HepG2 (cell line): Measurements from ENCODE around the gene EXOC3L2. TPM values are rescaled to one million over a fixed set of nuclear protein-coding genes. Genes with fewer than 3 reads are reported as not detected.

Experiments used
- AKNA ChIP-seq: sonication (generic); formaldehyde crosslinking; IDR thresholded peaks from 2 replicates; pipeline ENCODE4 v1.4.0; 2020; ENCODE audit warnings: missing genetic modification reagents, borderline replicate concordance
- FOXK2 ChIP-seq: fragments of 450-650 bp; IDR thresholded peaks from 2 replicates; pipeline ENCODE4 v1.6.1; 2016
- HDAC1 ChIP-seq: sonication (generic); formaldehyde crosslinking; IDR thresholded peaks from 2 replicates; pipeline ENCODE4 v1.5.1; 2020; ENCODE audit warnings: mild to moderate bottlenecking, missing genetic modification reagents
- HOXD1 ChIP-seq: sonication (generic); formaldehyde crosslinking; IDR thresholded peaks from 2 replicates; pipeline ENCODE4 v1.5.0; 2020; ENCODE audit warnings: missing genetic modification reagents
- IRF1 ChIP-seq: sonication (generic); formaldehyde crosslinking; IDR thresholded peaks from 2 replicates; pipeline ENCODE4 v1.4.0; 2020; ENCODE audit warnings: low read depth, mild to moderate bottlenecking, missing genetic modification reagents
- NCOA2 ChIP-seq: sonication (generic); formaldehyde crosslinking; IDR thresholded peaks from 2 replicates; pipeline ENCODE4 v1.8.0; 2022; ENCODE audit warnings: inconsistent platforms
- NFAT5 ChIP-seq: sonication (generic); formaldehyde crosslinking; IDR thresholded peaks from 2 replicates; pipeline ENCODE4 v1.4.0; 2020; ENCODE audit warnings: missing genetic modification reagents
- RAD51 ChIP-seq: fragments of 450-650 bp; IDR thresholded peaks from 2 replicates; pipeline ENCODE4 v1.6.1; 2016; ENCODE audit warnings: borderline replicate concordance
- SNAPC2 ChIP-seq: sonication (generic); formaldehyde crosslinking; IDR thresholded peaks from 2 replicates; pipeline ENCODE4 v1.8.1; 2022; ENCODE audit warnings: mild to moderate bottlenecking, missing genetic modification reagents
- TFE3 ChIP-seq: IDR thresholded peaks from 2 replicates; pipeline ENCODE4 v1.6.1; 2016
- ZBTB38 ChIP-seq: sonication (generic); formaldehyde crosslinking; IDR thresholded peaks from 2 replicates; pipeline ENCODE4 v1.5.1; 2020; ENCODE audit warnings: mild to moderate bottlenecking, missing genetic modification reagents
- ZBTB42 ChIP-seq: sonication (generic); formaldehyde crosslinking; IDR thresholded peaks from 2 replicates; pipeline ENCODE4 v1.5.0; 2020; ENCODE audit warnings: mild to moderate bottlenecking, missing genetic modification reagents
- ZNF24 ChIP-seq: fragments of 450-650 bp; IDR thresholded peaks from 2 replicates; pipeline ENCODE4 v1.6.1; 2017; ENCODE audit warnings: antibody characterized with exemption, mild to moderate bottlenecking
- ZNF333 ChIP-seq: sonication (generic); formaldehyde crosslinking; IDR thresholded peaks from 2 replicates; pipeline ENCODE4 v1.4.0; 2020; ENCODE audit warnings: mild to moderate bottlenecking, missing genetic modification reagents, borderline replicate concordance
- ZNF543 ChIP-seq: sonication (generic); formaldehyde crosslinking; IDR thresholded peaks from 2 replicates; pipeline ENCODE4 v1.4.0; 2020; ENCODE audit warnings: mild to moderate bottlenecking, missing genetic modification reagents
- ZNF713 ChIP-seq: sonication (generic); formaldehyde crosslinking; IDR thresholded peaks from 2 replicates; pipeline ENCODE4 v1.4.0; 2020; ENCODE audit warnings: mild to moderate bottlenecking, missing genetic modification reagents
- ZNF772 ChIP-seq: sonication (generic); formaldehyde crosslinking; IDR thresholded peaks from 2 replicates; pipeline ENCODE4 v1.5.0; 2020; ENCODE audit warnings: mild to moderate bottlenecking, missing genetic modification reagents
- ZSCAN12 ChIP-seq: sonication (generic); formaldehyde crosslinking; IDR thresholded peaks from 2 replicates; pipeline ENCODE4 v1.9.0; 2021; ENCODE audit warnings: mild to moderate bottlenecking, missing genetic modification reagents
- ZSCAN20 ChIP-seq: sonication (generic); formaldehyde crosslinking; IDR thresholded peaks from 2 replicates; pipeline ENCODE4 v1.4.0; 2020; ENCODE audit warnings: missing genetic modification reagents, mild to moderate bottlenecking, borderline replicate concordance
- polyA plus RNA-seq, 8 experiments: library from polyadenylated mRNA; depleted of rRNA in 3 of 8; stranded (reverse) in 7 of 8; unstranded in 1 of 8; fragments of >200 nt; fragmentation: Illumina TruSeq in 4 of 8; extraction: Trizol in 4 of 8; gene quantifications; 2 replicates each; pipeline versions ENCODE4 v1.2.1 to v1.2.3, GENCODE V29; 2011 to 2016; ENCODE audit warnings: low read depth in 4 of 8, missing spikeins in 1 of 8, mixed read lengths in 1 of 8; ENCODE audit not compliant: insufficient read depth in 1 of 8
- total RNA-seq, 5 experiments: library from RNA; depleted of rRNA; stranded (reverse); fragments of >200 nt; fragmentation: Illumina TruSeq; extraction: Trizol; gene quantifications; 2 replicates each; pipeline ENCODE4 v1.2.3, GENCODE V29; 2016; ENCODE audit warnings: low read depth in 1 of 5

EXOC3L2 gene
- total and polyA plus RNA-seq, 2 of the 13 experiments (the other 11 are each of a cell fraction or from before 2014, with no cell fraction given) = 0.21 TPM; not detected in 1

GRCh38 chr19:45177817-45178261 is 67.4 kb downstream of the EXOC3L2 start, which contains the start of gene TRAPPC6A (continued):
- TF ChIP-seq ZNF543 = no peak
- no peak for TF ChIP-seq ZSCAN20 (CRISPR knock-in tag)
- TF ChIP-seq NFAT5 (CRISPR knock-in tag) = no peak
- TF ChIP-seq ZNF24 = no peak
- TF ChIP-seq ZSCAN12 (CRISPR knock-in tag) = no peak
- peak; percentile 88; the same call in 1 of the 2 replicates for TF ChIP-seq ZNF333 (CRISPR knock-in tag)
- TF ChIP-seq TFE3 (CRISPR knock-in tag) = no peak
- TF ChIP-seq RAD51 = no peak
- TF ChIP-seq ZBTB42 (CRISPR knock-in tag) = peak; percentile 70; the same call in 1 of the 2 replicates
- no peak for TF ChIP-seq ZBTB38 (CRISPR knock-in tag)
- TF ChIP-seq SNAPC2 (CRISPR knock-in tag) = peak; percentile 89; the same call in 1 of the 2 replicates
- TF ChIP-seq NCOA2 = peak; percentile 10; the same call in 1 of the 2 replicates
- TF ChIP-seq HOXD1 (CRISPR knock-in tag) = no peak
- TF ChIP-seq ZNF713 (CRISPR knock-in tag) = 0 out of 2 replicates have a peak, but pooled peaks have one; percentile 38
- TF ChIP-seq AKNA (CRISPR knock-in tag) = no peak
- TF ChIP-seq ZNF772 (CRISPR knock-in tag) = peak; percentile 48; the same call in 1 of the 2 replicates
- no peak for TF ChIP-seq FOXK2
- TF ChIP-seq HDAC1 = peak; percentile 76; the same call in 1 of the 2 replicates
- no peak for TF ChIP-seq IRF1
